Medulla oblongata (tissue), 1 donor: ENCODE measurements around the gene SPATA12.

Source experiments
- DNase-seq: peaks from one replicate; pipeline ENCODE4 v3.0.0-alpha.2; 2015; ENCODE audit errors: extremely low spot score

The SPATA12 gene

DNA sequence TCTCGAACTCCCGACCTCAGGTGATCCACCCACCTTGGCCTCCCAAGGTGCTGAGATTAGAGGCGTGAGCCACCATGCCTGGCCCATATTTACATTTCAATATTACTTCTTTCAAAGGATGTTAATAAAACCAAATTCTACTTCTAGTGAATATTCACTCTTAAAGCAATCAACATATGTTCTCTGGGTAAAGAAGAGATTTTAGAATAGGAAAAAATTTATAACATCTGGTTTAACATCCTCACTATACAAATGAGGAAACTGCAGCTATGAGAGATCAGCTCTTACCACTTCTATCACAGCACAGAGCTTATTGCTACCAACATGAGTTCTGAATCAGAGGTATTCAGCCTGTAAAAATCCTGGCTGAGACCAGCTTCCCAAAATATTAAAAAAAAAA, 56.0 kb downstream of the SPATA12 start:
- no peak for DNase-seq

DNA sequence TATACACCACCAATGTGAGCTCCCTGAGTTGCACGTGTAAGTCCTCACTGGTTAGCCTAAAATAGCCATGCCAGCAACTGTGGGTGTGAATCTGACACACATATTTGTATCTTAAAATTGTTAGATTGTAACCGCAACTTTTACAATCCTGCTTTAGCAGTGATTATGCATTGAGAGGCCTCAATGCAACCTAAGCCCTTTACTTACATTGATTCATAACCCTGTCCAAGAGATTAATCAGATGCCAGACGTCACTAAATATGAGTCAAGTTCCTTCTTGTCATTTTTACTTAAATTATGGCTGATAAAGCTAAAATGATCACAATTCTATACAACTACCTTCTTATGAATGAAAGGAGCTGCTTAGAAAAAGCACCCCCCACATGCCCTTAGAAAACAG, 57.8 kb downstream of the SPATA12 start:
- DNase-seq = no peak

DNA sequence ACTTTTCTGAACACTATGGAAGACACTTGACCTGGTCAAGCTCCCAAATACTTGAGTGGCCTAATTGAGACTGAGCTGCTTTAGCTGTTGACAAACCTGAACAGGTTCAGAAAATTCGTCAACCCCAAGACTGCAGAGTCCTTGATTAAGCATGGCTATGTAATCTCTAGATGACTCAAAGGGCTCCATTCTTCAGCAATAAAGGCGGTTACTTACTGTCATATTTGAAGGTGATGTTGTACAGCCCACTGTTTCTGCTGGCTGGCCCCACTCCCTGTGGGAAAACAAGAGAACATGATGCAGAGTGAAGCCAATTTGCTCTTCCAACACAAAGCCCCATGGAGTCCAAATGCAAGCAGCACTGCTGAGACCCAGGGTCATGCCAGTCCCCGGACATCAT, 59.6 kb downstream of the SPATA12 start:
- DNase-seq = no peak

DNA sequence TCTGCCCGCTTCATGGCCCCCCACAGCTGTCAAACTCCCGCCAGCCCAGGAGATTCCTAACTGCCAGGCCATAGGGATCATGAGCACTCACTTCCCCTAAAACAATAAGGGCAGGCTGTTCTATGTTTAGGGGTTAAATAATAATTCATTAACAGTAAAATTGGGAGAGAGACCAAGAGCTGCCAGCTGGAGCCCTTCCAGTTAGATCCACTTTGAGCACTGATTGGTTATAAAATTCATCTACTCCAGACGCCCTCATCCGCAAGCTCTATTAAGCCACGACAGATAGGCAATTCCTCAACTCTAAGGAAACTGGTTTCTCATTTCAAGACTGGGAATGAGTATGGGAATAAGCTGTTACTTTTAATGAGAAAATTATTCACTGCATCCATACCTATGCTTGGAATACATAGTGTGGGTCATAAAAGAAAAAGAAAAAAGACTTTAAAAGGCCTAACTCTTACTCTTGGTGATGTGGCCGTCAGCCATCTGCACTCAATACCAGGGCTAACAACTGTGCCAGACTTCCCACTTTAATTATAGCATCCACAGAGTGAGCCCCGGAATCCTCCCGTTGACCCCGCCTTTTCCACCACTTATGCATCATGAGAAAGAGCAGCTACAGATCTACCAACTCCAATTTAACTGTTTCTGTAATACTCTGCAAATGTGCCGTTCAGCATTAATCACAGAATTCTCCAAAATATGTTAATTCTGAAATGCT, 60.1 kb downstream of the SPATA12 start:
- no peak for DNase-seq
